Caco-2 (cell line): ENCODE measurements around the gene NIFK. TPM values are rescaled to one million over a fixed set of nuclear protein-coding genes. Genes with fewer than 3 reads are reported as not detected.

Experiments used
- BruUV-seq: library from RNA; stranded (reverse); fragments of 400-500 nt; replicated peaks from 2 replicates; lab custom pipeline; 2021; lab: Mats Ljungman, UMichigan
- CTCF ChIA-PET: fragments of 300-600 bp; sonication (Branson Sonifier 250); formaldehyde crosslinking; loops from one replicate; lab custom pipeline; 2022; ENCODE audit warnings: antibody characterized with exemption; lab: Charles Lee
- POLR2A ChIA-PET: fragments of 300-600 bp; sonication (Branson Sonifier 250); formaldehyde crosslinking; loops from one replicate; lab custom pipeline; 2022; ENCODE audit warnings: antibody characterized with exemption; lab: Charles Lee
- DNase-seq, 2 experiments: peaks; one replicate each; pipeline versions ENCODE4 v3.0.0 to v3.0.0-alpha.2; 2020 to 2022
- H3K27me3 ChIP-seq: replicated peaks from 2 replicates; pipeline ENCODE4 v1.6.0; 2011; ENCODE audit warnings: low read length; ENCODE audit not compliant: control insufficient read depth, insufficient read depth
- H3K36me3 ChIP-seq: 2 replicates; pipeline ENCODE4 v1.5.1; 2011; ENCODE audit warnings: low read length; ENCODE audit not compliant: control insufficient read depth, insufficient read depth
- H3K4me1 ChIP-seq: fragments of 250-450 bp; sonication (Bioruptor Pico); 2 replicates; pipeline ENCODE4 v1.5.1; 2020; ENCODE audit warnings: mild to moderate bottlenecking
- H3K4me3 ChIP-seq: 2 replicates; pipeline ENCODE4 v1.5.1; 2011; ENCODE audit warnings: low read depth, mild to moderate bottlenecking, control low read depth, low read length
- H3K9me3 ChIP-seq: fragments of 250-450 bp; sonication (Bioruptor Pico); 2 replicates; pipeline ENCODE4 v1.5.1; 2020; ENCODE audit warnings: mild to moderate bottlenecking, moderate library complexity
- H3K27ac Mint-ChIP-seq: one replicate; pipeline ENCODE4 v1.8.0; 2022; ENCODE audit warnings: mixed read lengths; ENCODE audit not compliant: unreplicated experiment
- H3K27me3 Mint-ChIP-seq: one replicate; pipeline ENCODE4 v1.8.0; 2022; ENCODE audit warnings: mixed read lengths; ENCODE audit not compliant: insufficient read depth, unreplicated experiment
- H3K36me3 Mint-ChIP-seq: one replicate; pipeline ENCODE4 v1.8.0; 2022; ENCODE audit warnings: mild to moderate bottlenecking, mixed read lengths; ENCODE audit not compliant: insufficient read depth, unreplicated experiment
- H3K4me1 Mint-ChIP-seq: one replicate; pipeline ENCODE4 v1.8.0; 2022; ENCODE audit warnings: low read depth, mixed read lengths; ENCODE audit not compliant: unreplicated experiment
- H3K4me3 Mint-ChIP-seq: one replicate; pipeline ENCODE4 v1.8.0; 2022; ENCODE audit warnings: mild to moderate bottlenecking, moderate library complexity, mixed read lengths; ENCODE audit not compliant: unreplicated experiment
- H3K9me3 Mint-ChIP-seq: one replicate; pipeline ENCODE4 v1.8.0; 2022; ENCODE audit warnings: mixed read lengths; ENCODE audit not compliant: unreplicated experiment
- intact Hi-C: fragments of 100-400 bp; cut with micrococcal nuclease; formaldehyde crosslinking; loops from one replicate; pipeline ENCODE4 v1.10.0; 2022; ENCODE audit not compliant: unreplicated experiment
- total RNA-seq: library from RNA; stranded (reverse); gene quantifications from 2 replicates; pipeline ENCODE4 v1.2.3, GENCODE V29; 2022
- TF ChIP-seq, protein P1 (sequence below), 2 experiments: fragments of 200-600 bp in 1 of 2; IDR thresholded peaks; 1 replicate in 1 of 2; 2 replicates in 1 of 2; pipeline versions ENCODE4 v1.5.1 to v1.8.0; 2011 to 2022; ENCODE audit warnings: antibody characterized with exemption in 1 of 2, control low read depth in 1 of 2, inconsistent platforms in 1 of 2, low read depth in 1 of 2, low read length in 1 of 2, mild to moderate bottlenecking in 1 of 2, moderate library complexity in 1 of 2; ENCODE audit not compliant: insufficient read depth in 1 of 2, severe bottlenecking in 1 of 2, unreplicated experiment in 1 of 2

NIFK gene
- total RNA-seq, 1 experiment from 2014 or later: 84.7 TPM

DNA sequence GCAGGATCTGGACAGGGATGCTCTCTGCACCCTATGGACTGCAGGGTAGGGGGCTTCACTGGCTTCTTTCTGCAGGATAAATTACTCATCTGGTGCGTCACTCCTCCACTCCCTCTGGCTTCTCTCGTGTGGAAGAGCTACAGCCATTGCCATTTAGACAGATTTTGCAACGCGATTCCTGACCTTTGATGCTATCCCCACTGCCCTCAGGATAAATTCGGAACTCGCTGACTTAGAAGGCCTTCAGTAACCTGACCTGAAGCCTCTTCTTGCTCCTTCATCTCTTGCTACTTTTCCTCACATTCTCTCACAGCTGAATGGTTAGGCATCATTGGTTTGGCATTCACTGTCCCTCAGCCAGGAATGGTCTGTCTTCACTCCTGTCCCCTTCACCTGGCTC, 5.3 kb downstream of the NIFK start:
- BruUV-seq: no TSS peak
- CTCF ChIA-PET: no interaction called here
- no peaks in the 10 kb centered on the region for H3K9me3 Mint-ChIP-seq
- POLR2A ChIA-PET: no interaction called here
- peaks cover 92% of the 10 kb centered on the region for H3K36me3 Mint-ChIP-seq
- TF ChIP-seq, protein P1, sequence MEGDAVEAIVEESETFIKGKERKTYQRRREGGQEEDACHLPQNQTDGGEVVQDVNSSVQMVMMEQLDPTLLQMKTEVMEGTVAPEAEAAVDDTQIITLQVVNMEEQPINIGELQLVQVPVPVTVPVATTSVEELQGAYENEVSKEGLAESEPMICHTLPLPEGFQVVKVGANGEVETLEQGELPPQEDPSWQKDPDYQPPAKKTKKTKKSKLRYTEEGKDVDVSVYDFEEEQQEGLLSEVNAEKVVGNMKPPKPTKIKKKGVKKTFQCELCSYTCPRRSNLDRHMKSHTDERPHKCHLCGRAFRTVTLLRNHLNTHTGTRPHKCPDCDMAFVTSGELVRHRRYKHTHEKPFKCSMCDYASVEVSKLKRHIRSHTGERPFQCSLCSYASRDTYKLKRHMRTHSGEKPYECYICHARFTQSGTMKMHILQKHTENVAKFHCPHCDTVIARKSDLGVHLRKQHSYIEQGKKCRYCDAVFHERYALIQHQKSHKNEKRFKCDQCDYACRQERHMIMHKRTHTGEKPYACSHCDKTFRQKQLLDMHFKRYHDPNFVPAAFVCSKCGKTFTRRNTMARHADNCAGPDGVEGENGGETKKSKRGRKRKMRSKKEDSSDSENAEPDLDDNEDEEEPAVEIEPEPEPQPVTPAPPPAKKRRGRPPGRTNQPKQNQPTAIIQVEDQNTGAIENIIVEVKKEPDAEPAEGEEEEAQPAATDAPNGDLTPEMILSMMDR (IDR thresholded peaks at IDR 0.05; ENCODE audit: insufficient read depth in 1 of 2, low read depth in 1 of 2, low read length in 1 of 2, severe bottlenecking in 1 of 2, unreplicated experiment in 1 of 2): no peak
- DNase-seq: no peak
- intact Hi-C loops: no loop called here
- H3K4me1 ChIP-seq: peaks cover 9% of the 10 kb centered on the region
- no peak overlapping the region for H3K27ac Mint-ChIP-seq
- H3K36me3 ChIP-seq: peaks cover 7% of the 10 kb centered on the region
- H3K9me3 ChIP-seq: no peaks in the 10 kb centered on the region
- peaks cover 8% of the 10 kb centered on the region for H3K4me1 Mint-ChIP-seq
- H3K4me3 Mint-ChIP-seq: no peak overlapping the region
- no peak overlapping the region for H3K4me3 ChIP-seq
- H3K27me3 Mint-ChIP-seq: no peaks in the 10 kb centered on the region
- H3K27me3 ChIP-seq: no peaks in the 10 kb centered on the region

DNA sequence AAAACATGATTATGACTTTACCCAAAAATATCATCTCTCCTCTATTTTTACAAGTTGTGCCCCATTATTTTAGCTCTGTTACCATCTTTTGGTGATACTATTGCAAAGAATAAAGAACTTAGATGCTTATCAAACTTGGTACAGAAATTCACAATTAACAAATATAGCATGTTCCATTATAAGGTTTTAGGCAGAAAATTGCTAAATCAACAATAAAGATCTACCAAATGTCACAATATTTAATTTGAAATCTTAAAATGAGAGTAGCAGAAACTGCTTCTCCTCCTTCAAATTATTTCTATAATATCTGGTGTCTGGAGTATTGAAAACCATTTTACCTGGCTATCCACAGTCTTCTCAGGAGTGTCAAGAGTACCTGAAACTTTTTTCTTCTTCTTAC, 8.7 kb downstream of the NIFK start:
- TF ChIP-seq, protein P1 (IDR thresholded peaks at IDR 0.05; ENCODE audit: insufficient read depth in 1 of 2, low read depth in 1 of 2, low read length in 1 of 2, severe bottlenecking in 1 of 2, unreplicated experiment in 1 of 2): no peak
- H3K4me1 Mint-ChIP-seq: no peaks in the 10 kb centered on the region
- DNase-seq: no peak
- Histone ChIP-seq H3K9me3 (no peaks in the 10 kb centered on the region), H3K27me3 (no peaks in the 10 kb centered on the region), H3K4me1 (no peaks in the 10 kb centered on the region), H3K36me3 (peaks cover 7% of the 10 kb centered on the region), H3K4me3 (no peak overlapping the region)
- CTCF ChIA-PET: no interaction called here
- H3K9me3 Mint-ChIP-seq: no peaks in the 10 kb centered on the region
- no peak overlapping the region for H3K27ac Mint-ChIP-seq
- intact Hi-C loops: no loop called here
- no TSS peak for BruUV-seq
- POLR2A ChIA-PET: no interaction called here
- H3K36me3 Mint-ChIP-seq: peaks cover 68% of the 10 kb centered on the region
- H3K4me3 Mint-ChIP-seq: no peak overlapping the region
- no peaks in the 10 kb centered on the region for H3K27me3 Mint-ChIP-seq

DNA sequence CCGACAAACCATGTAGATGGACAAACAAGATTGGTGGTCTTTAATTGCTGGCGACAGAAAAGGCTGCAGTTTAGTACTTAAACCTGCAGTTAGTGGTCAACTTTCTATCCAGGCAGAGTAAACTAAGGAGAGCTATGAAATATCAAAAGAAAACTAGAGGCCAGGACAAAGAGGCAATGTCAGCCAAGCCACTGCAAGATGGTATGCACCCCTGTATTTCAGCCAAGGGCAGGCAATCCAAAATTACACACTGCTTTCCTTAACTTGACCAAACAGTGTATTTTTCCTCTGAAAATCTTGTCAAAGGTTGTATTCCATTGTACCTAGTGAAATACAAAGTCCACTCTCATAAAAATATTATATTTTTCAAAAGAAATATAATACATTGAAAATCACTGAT, 9.3 kb downstream of the NIFK start:
- DNase-seq: no peak
- no peak overlapping the region for H3K4me3 ChIP-seq
- H3K4me1 Mint-ChIP-seq: no peaks in the 10 kb centered on the region
- H3K4me3 Mint-ChIP-seq: no peak overlapping the region
- H3K4me1 ChIP-seq: no peaks in the 10 kb centered on the region
- no peaks in the 10 kb centered on the region for H3K9me3 Mint-ChIP-seq
- BruUV-seq: TSS peak; percentile 15
- H3K27ac Mint-ChIP-seq: no peak overlapping the region
- POLR2A ChIA-PET: no interaction called here
- no peaks in the 10 kb centered on the region for H3K27me3 Mint-ChIP-seq
- TF ChIP-seq, protein P1 (IDR thresholded peaks at IDR 0.05; ENCODE audit: insufficient read depth in 1 of 2, low read depth in 1 of 2, low read length in 1 of 2, severe bottlenecking in 1 of 2, unreplicated experiment in 1 of 2): no peak
- H3K36me3 ChIP-seq: peaks cover 7% of the 10 kb centered on the region
- CTCF ChIA-PET: no interaction called here
- peaks cover 61% of the 10 kb centered on the region for H3K36me3 Mint-ChIP-seq
- no peaks in the 10 kb centered on the region for H3K9me3 ChIP-seq
- no peaks in the 10 kb centered on the region for H3K27me3 ChIP-seq
- intact Hi-C loops: no loop called here
